HG02970 (cell line): ENCODE data around the gene ESRP2.

Source experiments
- ATAC-seq: cut with Tn5 transposase; IDR thresholded peaks from one replicate; pipeline ENCODE4 v1.9.1; 2021; ENCODE audit warnings: mild to moderate bottlenecking, moderate library complexity, moderate number of reproducible peaks; ENCODE audit not compliant: unreplicated experiment, low FRiP score

ESRP2 gene

DNA sequence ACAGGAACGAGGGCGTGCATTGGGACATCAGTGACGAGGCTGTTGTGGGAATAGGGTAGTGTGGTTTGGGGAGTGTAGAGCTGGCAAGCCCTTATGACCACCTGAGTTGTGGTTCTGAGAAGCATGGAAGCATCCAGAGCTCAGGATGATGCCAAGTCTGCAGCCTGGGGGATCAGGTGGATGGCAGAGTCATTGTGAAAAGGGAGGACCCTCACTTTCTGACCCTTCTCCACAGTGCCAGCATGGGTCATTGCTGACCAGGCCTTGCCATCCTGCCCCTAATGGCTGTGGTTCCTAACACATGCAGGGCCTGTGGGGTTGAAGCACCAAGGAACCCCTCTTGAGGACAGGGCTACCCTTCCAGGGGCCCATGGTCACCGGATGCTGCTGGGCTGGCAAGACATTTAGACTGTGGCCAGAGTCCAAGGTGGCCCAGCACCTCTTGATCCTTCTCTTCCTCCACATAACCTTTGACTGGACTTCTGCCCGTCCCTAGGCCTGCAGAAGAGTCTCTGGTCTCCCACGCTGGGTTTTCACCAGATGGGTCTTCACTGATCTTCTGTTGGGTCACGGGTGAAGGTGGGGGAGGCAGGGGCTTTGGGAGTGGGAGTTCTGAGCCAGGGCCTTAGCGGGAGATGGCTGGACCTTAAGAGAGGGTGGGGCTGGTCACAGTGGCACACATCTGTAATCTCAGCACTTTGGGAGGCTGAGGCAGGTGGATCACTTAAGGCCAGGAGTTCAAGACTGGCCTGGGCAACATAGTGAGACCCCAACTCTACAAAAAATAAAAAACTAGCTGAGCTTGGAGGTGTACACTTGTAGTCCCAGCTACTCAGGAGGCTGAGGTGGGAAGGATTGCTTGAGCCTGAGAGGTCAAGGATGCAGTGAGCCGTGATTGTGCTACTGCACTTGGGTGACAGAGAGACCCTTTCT, 7.3 kb upstream of the ESRP2 start:
- ATAC-seq, result no peak

DNA sequence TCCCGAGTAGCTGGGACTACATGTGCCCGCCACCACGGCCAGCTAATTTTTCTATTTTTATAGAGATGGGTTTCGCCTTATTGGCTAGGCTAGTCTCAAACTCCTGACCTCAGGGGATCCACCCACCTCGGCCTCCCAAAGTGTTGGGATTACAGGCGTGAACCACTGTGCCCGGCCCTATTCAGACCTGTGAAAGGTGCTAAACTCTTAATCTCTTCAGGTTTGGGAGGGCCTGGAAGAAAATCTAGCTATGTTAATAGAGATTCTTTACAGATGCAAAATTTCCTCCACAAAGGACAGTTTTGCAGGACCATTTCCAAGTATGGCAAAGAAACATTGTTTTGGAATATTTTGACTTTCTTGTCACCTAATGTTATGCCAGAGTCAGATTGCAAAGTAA, 6.2 kb upstream of the ESRP2 start:
- no peak for ATAC-seq

DNA sequence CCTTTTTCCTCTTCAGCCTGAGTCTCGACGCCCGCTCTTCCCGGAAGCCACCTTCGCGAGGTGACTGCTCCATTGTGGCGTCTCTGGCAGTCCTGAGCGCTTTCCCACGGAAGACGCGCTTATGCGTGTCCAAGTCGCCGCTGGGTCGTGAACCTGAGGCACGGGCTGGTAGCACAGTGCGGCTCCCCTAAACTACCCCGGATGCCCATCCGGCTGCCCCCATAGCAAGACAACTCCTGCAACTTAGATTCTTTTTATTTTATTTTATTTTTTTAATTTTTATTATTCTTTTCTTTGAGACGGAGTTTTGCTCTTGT, 2.1 kb upstream of the ESRP2 start:
- ATAC-seq, result no peak

DNA sequence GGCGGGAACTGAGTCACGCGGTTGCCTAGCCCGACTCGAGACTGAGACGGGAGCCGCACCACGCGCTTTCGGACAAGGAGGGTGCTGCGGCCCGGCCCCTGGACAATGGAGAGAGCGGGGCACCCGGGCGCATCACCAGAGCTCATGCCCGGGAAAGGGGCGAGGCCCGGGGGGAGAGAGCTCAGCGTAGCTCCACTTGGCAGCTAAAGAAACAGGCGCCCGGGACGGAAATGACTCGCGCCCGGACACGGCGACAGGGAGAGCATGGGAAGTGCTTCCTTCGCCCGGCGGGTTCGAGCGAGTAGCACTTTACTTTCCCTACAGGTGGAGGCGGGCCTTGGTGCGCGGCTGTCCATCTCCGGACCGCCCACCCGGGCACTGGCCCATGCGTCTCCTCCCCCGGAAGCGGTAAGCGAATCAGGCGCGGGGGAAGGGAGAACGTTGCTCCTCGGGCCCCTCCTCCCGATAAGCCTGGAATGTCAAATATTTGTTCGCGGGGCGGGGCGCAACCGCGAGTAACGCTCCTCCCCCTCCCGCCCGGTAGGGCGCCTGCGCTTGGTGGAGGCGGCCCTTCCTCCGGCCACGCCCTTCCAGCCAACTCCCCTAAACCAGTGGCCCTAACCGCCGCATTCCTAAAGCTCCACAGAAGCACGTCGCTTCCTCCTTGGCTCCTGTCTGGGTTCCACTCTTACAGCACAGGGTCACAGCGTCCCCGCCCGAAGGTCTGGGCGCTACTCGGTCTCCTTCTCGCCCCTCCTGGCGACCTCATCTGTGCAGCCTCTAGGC, 1.5 kb upstream of the ESRP2 start:
- ATAC-seq, result peak; percentile 78

DNA sequence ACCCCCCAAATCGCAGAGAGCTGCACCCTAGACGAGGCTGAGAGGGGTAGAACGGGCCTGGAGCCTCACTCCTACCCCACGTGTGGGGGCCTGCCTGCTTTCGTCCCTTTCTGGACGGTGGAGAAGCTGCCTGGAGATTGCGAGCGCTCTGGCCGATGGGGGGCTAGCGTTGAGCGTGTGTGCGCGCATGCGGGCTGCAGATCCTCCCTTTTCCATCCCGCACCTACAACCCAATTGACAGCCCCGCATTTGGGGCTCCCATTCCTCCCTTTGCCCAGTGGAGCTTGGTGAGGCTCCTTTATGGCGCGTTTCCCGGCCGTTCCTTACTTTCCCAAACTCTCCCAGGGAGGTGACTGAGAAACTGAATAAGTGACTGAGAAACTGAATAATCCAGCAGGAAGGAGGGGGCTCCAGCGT, 907 bp upstream of the ESRP2 start:
- ATAC-seq, result no peak

DNA sequence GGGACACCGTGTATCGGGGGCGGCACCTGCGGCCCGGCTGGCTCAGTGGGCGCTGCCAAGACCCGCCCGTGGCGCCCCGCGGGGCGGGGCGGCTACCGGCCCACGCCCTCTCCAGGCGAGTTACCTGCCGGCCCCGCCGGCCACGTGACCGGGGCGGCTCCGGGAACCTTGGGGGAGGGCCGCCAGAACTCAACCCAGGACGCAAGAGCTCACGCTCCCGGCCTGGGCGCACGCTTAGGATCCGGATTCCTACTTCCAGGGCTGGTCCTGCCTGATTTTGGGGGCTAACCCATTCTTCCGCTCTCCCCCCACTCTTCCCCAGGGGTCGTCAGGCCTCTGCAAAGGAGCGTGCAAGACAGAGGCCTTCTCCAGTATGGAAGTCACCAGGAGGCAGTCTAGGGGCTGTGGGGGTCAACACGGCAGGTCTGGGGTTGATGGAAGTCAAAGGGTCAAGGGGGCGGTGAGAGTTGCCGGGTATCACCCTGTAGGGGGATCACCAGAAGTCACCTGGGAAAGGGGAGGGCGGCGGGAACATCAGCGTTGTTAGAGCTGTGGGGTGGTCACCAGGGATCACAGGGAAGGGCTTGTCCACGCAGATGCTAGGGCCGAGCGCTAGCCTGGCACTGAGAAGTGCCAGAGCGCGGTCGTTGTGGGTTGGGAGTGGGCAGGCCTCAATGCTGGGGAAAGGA, 354 bp upstream of the ESRP2 start:
- no peak for ATAC-seq

DNA sequence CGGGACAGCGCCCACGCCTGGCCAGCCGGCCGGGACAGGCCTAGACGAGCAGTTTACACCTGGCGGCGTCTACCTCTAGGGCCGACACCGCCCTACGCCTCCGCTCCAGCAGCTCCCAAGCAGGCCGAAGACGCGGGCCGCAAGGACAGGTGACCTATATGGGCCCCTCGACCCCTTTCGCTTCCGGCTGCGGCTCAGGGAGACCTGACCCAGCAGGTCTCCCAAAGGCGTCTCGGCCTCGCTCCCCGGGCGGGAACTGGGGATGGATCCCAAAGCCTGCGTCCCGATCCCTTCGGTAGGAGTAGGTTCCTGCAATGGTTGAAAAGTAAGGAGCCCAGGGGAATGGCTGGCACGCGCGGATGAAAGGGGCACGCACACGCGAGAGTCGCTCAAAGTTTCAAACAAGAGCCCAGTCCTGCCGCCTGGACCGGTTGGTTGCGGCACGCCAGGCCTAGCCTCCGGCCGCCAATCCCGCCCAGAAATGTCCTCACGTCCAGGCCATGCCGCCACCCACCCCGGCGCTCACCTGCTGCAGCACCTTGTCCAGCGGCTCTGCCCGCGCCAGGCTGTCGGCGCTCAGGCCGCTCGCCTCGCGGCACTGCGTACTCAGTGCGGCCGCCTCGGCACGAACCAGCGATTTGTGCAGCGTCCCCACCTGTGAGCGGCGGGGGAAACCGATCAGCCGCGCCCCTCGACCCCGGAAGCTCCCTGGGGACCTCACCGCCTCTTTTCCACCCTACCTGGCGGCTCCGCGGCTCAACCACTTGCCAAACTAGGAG, 630 bp downstream of the ESRP2 start:
- ATAC-seq, result no peak

DNA sequence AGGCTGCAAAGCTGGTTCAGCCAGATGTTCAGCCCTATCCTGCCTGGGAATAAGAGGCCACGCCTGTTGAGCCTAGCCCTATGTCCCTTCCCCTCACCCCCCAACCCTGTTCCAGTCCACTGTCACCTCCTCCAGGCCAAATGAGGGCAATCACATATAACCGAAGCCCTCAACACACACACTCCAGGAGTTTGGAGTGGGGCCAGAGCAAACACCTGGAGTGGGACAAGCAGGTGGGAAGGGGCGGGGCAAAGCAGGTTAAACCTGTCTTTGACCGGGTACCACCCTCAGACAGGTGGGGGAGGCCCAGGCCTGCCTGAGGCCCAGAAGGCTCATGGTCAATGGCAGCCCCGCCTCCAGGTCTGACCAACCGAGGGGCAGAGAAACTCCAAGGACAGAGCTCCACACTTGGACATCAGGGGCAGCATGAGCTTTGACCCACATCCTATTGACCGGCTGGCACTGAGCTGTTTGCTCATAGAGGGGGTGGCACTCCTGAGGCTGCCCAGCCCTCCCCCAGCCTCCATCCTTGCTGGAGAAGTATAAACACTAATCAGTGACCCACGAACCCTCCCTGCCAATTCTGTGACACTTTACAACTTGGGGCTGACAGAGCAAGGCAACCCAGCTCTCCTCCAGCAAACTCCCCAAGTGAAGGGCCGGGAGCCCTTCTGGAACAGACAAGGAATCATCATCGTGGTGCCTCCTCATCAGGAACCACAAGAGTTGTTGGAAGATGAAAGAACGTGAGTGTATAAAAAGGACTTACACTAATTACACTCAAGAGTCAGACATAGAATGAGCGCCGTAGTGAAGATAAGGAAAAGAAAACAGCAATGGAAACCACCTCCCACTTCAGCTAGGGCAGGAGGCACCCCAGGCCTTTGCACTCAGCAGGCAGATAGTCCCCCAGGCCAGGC, 1.5 kb downstream of the ESRP2 start:
- ATAC-seq, result no peak

DNA sequence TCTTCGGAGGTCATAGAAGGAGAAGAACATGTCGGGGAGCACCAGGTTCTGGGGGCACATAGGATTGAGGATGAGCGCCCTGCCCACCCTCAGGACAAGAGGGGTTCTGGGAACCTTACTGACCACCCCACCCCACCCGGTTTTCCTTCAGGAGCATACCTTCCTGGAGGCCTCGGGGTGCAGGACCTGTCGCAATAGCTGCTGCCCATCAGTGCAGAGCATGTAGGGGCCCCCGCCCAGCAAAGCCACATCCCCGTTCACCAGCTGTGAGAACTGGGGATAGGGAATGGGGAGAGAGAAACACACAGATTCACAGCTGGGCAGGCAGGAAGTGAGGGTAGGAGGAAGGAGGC, 2.1 kb downstream of the ESRP2 start:
- ATAC-seq, result no peak

DNA sequence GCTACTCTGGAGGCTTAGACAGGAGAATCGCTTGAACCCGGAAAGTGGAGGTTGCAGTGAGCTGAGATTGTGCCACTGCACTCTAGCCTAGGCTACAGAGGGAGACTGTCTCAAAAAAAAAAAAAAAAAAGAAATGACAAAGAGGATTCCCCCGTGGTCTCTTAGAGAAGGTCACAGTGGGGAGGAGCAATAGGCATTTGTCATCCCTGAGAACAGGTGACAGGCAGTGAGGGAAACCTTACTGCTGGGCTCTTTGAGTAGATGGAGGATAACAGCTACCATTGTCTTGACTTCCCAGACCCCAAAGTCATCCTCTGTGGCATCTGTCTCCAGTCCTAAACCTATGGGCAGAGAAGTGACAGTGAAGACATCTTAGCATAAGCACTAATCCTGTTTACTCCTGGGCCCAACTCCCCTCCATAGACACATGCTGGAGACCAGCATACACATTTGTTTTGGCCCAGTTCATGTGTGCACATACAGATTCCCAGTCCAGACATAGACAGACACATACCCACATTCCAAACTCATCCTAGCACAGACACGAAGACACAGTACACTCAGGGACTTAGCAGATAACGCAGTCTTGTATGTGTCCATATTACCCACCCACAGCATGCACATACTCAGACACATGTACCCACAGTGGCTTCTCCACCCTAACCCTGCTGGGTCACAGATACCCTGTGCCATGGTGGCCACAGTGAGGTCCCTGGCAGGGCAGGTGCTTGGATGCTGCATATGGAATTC, 2.7 kb downstream of the ESRP2 start:
- ATAC-seq, result no peak

DNA sequence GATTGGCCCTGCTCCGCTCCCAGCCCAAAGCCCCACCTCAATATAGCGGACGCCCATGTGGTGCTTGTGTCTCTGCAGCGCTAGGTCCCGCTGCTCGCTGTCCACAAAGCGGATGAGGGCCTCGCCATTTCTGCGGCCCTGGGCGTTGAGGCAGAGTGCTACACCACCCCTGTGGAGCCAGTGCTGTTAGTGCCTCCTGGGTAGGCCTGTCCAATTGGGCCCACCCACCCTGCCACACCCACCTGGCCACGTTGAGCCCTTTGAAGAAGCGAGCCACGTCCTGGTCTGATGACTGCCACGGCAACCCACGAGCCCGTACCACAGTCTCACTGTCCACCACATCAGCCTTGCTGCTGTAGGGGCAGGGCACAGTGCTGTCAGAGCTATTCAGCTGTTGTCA, 3.6 kb downstream of the ESRP2 start:
- ATAC-seq, result no peak

DNA sequence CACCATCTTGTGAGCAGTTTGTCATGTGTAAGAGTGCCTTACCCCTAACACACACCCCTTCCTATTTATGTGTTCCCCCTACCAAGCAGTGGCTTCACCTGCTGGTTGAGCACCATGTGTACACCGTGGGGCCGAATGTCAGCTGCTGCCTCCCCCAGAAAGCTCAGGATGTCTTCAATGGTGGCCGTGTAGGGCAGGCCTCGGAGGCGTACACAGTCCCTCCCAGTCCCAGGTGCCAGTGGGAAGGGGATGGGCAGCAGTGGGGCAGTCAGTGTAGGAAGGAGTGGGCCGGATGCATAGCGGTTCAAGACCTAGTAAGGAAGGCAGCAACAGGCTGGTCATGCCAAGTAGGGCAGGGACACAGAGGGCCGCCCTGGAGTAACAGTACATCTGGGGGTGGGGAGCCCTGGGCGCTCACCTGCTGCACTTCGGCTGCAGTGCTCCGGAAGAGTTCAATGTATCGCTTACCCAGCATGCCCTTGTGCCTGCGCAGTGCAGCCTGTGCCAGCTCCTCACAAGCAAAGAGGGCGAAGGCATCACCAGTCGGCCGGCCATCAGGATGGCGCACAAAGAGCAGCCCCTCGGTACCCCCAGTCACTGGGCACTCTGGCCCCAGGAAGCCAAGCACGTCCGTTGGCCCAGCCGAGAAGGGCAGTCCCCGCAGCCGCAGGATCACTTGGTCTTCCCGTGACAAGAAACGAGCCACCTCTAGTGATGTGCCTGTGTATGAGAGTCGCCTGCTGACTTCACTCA, 4.4 kb downstream of the ESRP2 start:
- ATAC-seq, result no peak

DNA sequence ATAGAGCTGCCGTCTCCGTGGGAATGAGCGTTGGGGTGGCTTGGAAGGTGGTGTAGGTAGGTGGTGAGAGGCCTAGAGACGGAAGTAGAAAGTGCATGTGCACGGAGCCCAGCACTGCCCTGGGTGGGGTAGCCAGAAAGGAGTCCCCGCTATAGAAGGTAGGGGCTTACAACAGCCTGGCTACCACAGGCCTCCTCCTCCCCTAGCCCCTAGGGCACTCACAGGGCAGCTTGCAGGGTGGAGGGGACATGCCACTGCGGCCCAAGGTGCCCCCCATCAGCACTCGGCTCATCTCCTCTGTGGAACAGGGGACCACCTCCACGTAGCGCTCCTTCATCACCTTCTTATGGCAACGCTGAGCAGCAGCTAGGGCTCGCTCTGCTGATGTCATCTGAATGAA, 5.0 kb downstream of the ESRP2 start:
- no peak for ATAC-seq

DNA sequence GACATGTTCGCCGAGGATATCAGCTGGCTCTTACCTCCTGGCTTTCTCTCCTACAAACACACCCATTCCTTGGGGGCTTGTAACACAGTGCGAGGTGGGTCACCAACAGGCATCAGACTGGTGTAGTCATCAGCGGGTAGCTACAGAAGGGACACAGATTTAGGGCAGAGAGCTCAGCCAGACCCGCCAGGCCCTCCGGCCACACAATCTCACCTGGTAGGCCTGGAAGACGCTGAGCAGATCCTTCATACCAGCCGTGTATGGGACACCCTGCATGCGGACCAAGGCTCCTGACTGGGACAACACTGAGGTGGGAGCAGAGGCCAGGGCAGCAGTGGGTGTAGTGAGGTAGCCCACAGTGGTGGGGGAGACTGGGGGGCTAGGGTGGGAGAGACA, 5.8 kb downstream of the ESRP2 start:
- no peak for ATAC-seq

DNA sequence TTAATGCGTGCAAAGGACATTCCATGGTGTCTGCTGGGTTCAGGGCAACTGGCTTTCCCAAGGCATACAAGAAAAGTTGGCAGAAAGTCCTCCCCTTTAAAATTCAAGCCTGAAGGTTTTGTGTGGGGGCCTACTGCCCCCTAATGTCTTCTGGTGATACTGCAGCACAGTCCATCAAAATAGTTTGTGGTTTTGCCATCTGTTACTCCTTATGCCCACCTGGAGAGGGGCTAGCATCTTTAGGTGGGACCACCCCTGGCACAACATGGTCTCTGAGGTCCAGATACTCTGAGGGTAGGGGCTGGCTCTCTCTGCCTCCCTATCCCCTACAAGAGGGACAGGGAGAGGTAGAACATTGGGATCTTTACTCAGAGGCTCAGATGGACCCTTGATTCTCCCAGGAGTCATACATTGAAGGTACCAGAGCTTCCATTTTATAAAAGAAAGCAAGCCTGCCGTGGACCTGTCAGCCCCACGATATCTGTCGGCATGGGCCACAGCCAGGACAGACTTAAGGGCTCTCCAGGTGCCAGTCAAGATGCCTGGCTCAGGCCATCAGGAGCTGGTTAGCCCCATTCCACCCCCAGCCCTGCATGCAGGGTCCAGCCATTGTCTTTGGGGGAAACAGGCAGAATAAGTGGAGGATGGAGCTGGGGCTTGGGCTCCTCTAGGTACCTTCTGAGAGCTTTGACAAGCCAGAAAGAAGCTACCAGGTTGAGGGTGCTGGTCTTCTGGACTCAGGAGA, 6.3 kb downstream of the ESRP2 start:
- ATAC-seq, result no peak

DNA sequence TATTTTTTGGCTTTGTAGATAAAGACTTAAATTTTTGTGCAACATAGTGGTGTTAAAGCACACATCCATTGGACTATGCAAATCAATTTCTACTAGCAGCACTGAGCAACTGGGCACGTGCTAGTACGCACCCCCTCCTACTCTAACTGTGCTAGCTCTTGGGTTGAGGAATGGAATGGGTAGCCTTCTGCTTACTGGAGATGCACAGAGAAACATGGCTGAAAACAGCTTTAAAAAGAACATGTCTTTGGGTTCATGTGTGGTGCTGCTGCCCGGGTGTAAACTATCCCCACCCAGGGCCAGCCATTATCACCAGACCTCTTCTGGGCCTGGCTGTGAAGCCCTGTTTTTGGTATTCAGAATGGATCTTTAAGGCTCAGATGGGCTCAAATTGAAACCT, 7.3 kb downstream of the ESRP2 start:
- ATAC-seq, result no peak

DNA sequence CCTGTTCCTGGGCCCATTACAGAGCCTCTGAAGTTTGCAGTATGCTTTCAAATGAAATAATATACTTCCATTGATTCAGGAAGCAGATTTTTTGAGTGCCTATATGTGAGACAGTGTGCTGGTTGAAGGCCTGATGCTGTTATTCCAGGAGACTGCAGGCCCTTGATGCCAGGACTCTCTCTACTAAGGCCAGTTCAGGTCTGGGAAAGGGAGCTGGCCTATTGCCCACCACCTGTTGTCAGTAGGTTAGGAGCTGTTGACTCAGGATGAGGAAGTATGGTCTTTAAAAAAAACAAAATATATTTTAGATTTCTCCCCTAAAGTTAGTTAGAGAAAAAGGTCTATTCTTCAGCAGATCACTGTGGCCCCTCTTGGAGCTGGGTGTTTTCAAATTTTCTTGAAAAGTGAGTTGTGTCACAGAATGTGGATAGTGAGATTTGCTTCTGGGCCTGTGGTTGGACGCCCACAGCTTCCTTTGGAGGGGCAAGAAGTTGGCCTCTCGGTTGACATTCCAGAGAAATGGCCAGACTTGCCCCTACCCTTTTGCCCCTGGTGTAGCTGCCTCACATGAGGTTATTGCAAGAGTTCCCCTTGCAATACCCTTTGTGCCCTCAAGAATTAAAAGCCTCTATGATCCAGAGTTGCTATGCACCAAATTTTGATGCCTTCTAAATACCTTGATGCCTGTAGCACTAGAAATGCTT, 7.9 kb downstream of the ESRP2 start:
- ATAC-seq, result no peak
